ENCODE measurements around the gene MAP1B.

DNA sequence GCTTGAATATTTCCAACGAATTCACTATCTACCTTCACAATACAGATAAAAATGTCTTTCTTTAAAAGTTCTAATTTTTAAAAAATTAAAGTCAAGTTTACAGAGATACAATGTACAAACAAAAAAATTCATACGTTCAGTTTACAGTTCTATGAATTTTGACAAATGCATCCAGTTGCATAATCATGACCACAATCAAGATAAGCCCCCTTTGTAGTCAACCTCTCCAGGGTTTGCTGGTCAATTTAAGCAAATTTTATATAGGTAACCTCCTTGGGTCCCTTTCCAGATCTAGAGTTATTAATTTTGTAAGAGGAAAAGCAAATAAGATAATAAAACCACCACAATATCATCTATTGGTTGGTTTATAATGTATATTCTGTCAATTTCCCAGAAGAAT is 136.4 kb downstream of the MAP1B start:
- TF ChIP-seq EP300 (conservative IDR thresholded peaks at IDR 0.05; ENCODE audit: poor library complexity, severe bottlenecking) = no peak
- TF ChIP-seq, protein P1, sequence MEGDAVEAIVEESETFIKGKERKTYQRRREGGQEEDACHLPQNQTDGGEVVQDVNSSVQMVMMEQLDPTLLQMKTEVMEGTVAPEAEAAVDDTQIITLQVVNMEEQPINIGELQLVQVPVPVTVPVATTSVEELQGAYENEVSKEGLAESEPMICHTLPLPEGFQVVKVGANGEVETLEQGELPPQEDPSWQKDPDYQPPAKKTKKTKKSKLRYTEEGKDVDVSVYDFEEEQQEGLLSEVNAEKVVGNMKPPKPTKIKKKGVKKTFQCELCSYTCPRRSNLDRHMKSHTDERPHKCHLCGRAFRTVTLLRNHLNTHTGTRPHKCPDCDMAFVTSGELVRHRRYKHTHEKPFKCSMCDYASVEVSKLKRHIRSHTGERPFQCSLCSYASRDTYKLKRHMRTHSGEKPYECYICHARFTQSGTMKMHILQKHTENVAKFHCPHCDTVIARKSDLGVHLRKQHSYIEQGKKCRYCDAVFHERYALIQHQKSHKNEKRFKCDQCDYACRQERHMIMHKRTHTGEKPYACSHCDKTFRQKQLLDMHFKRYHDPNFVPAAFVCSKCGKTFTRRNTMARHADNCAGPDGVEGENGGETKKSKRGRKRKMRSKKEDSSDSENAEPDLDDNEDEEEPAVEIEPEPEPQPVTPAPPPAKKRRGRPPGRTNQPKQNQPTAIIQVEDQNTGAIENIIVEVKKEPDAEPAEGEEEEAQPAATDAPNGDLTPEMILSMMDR (IDR thresholded peaks at IDR 0.05; ENCODE audit: poor library complexity, severe bottlenecking) = no peak
- no peak for TF ChIP-seq EZH2 (IDR thresholded peaks at IDR 0.05; ENCODE audit: borderline replicate concordance, insufficient read depth, low read length, poor library complexity, severe bottlenecking)
- TF ChIP-seq, protein P2, sequence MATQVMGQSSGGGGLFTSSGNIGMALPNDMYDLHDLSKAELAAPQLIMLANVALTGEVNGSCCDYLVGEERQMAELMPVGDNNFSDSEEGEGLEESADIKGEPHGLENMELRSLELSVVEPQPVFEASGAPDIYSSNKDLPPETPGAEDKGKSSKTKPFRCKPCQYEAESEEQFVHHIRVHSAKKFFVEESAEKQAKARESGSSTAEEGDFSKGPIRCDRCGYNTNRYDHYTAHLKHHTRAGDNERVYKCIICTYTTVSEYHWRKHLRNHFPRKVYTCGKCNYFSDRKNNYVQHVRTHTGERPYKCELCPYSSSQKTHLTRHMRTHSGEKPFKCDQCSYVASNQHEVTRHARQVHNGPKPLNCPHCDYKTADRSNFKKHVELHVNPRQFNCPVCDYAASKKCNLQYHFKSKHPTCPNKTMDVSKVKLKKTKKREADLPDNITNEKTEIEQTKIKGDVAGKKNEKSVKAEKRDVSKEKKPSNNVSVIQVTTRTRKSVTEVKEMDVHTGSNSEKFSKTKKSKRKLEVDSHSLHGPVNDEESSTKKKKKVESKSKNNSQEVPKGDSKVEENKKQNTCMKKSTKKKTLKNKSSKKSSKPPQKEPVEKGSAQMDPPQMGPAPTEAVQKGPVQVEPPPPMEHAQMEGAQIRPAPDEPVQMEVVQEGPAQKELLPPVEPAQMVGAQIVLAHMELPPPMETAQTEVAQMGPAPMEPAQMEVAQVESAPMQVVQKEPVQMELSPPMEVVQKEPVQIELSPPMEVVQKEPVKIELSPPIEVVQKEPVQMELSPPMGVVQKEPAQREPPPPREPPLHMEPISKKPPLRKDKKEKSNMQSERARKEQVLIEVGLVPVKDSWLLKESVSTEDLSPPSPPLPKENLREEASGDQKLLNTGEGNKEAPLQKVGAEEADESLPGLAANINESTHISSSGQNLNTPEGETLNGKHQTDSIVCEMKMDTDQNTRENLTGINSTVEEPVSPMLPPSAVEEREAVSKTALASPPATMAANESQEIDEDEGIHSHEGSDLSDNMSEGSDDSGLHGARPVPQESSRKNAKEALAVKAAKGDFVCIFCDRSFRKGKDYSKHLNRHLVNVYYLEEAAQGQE (IDR thresholded peaks at IDR 0.05; ENCODE audit: borderline replicate concordance) = no peak
- no peak for TF ChIP-seq TAF1 (IDR thresholded peaks at IDR 0.05; ENCODE audit: low read depth)
- TF ChIP-seq RAD21 (conservative IDR thresholded peaks at IDR 0.05) = no peak
- TF ChIP-seq POLR2AphosphoS5 (IDR thresholded peaks at IDR 0.05) = no peak
